BLaER1 treated with 17β-estradiol and CSF1 and Interleukin-3, amounts not matched to agents 10 nM and 100 nM (cell line): ENCODE results near the gene TST.

Source experiments
- H3K27ac ChIP-seq, 11 experiments: shearing (Covaris generic); formaldehyde crosslinking; 2 replicates each; pipeline ENCODE4 v1.8.1; 2022
- H3K27me3 ChIP-seq, 11 experiments: shearing (Covaris generic); formaldehyde crosslinking; 2 replicates each; pipeline ENCODE4 v1.8.1; 2022
- H3K36me3 ChIP-seq, 11 experiments: shearing (Covaris generic); formaldehyde crosslinking; 2 replicates each; pipeline ENCODE4 v1.8.1; 2022
- H3K4me1 ChIP-seq, 10 experiments: shearing (Covaris generic); formaldehyde crosslinking; 2 replicates each; pipeline ENCODE4 v1.8.1; 2022
- H3K4me2 ChIP-seq, 11 experiments: shearing (Covaris generic); formaldehyde crosslinking; 2 replicates each; pipeline ENCODE4 v1.8.1; 2022
- H3K4me3 ChIP-seq, 10 experiments: shearing (Covaris generic); formaldehyde crosslinking; 2 replicates each; pipeline ENCODE4 v1.8.1; 2022
- H3K9ac ChIP-seq, 11 experiments: shearing (Covaris generic); formaldehyde crosslinking; 2 replicates each; pipeline ENCODE4 v1.8.1; 2022
- H3K9me3 ChIP-seq, 11 experiments: shearing (Covaris generic); formaldehyde crosslinking; replicated peaks in 1 of 11; 2 replicates each; pipeline ENCODE4 v1.8.1; 2022
- H4K20me1 ChIP-seq, 11 experiments: shearing (Covaris generic); formaldehyde crosslinking; 2 replicates each; pipeline ENCODE4 v1.8.1; 2022
- Cebpa-rat ChIP-seq, 11 experiments: shearing (Covaris generic); IDR thresholded peaks; 2 replicates each; pipeline ENCODE4 v1.8.1; 2022

The TST gene

DNA sequence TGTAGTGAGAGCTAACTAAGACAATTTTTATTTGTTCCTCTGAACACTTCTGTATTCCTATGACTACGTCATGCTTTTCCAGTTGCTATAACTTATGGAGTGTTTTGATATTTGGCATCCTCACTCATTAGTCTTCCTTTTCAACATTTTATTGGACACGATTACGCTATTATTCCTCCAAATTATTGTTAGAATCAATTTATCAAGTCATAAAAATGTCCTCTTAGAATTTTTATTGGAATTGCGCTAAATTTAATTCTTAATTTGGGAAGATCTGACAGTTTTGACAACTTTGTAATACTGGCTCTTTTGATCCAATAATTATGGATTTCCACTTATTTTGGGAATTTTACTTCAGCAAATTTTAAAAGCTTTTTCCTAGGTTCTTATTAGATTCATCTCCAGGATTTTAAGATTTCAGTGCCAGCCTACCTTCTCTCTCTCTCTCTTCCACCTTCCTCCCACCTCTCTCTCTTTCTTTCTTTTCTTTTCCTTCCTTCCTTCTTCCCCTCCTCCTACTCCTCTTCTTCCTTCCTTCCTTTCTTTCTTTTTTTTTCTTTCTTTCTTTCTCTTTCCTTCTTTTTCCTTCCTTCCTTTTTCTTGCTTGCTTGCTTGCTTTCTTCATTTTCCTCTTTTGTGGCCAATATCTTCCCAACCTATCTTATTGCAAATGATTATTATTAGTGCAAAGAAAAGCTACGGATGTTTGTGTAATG, 50.8 kb downstream of the TST start:
- H3K4me3 ChIP-seq: no peak overlapping the region
- no peak for TF ChIP-seq Cebpa-rat (IDR thresholded peaks at IDR 0.05)
- H3K9ac ChIP-seq: no peak overlapping the region
- H3K4me2 ChIP-seq: no peak overlapping the region
- H3K27me3 ChIP-seq: no peaks in the 10 kb centered on the region
- no peaks in the 10 kb centered on the region for H4K20me1 ChIP-seq
- no peaks in the 10 kb centered on the region for H3K9me3 ChIP-seq
- H3K36me3 ChIP-seq: no peaks in the 10 kb centered on the region
- peaks cover 0 to 33% (median 0%) of the 10 kb centered on the region in 10 experiments; a peak in 6 of 20 replicates for H3K4me1 ChIP-seq
- H3K27ac ChIP-seq: no peak overlapping the region

DNA sequence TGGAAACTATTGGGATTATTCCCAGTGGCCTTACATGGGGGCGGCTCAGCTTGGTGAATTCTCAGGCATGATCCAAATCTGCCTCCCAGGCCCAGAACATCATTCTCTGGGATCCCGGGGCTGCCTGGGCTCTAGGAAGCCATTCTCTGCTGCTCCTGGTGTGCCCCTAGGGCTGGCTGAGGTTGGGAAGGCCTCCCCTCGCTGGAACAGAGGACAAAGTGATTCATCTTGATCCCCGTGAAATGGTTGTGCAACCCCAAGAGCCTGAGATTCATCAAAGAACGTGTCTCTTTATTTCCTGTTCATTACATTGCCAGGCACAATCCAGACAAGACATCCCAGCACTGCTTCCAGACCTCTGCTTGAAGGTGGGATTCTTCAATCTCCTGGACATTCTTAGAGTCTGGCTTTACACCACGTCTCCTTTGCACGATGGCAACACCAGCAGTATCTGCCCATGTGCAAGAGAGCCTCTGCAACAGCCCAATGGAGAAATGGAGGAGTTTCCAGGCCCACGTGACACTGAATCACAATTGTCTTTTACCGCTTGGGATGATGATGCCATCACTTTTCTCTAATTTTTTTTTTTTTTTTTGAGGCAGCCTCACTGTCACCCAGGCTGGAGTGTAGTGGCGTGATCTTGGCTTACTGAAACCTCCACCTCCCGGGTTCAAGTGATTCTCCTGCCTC, 52.3 kb downstream of the TST start:
- peaks cover 0 to 33% (median 0%) of the 10 kb centered on the region in 10 experiments; a peak in 6 of 20 replicates for H3K4me1 ChIP-seq
- H3K9me3 ChIP-seq: no peaks in the 10 kb centered on the region
- no peaks in the 10 kb centered on the region for H3K27me3 ChIP-seq
- no peak overlapping the region for H3K9ac ChIP-seq
- H3K27ac ChIP-seq: peak overlapping the region in 1 of 11 experiments; percentile 3; a peak in 1 of 22 replicates
- H3K4me3 ChIP-seq: no peak overlapping the region
- no peaks in the 10 kb centered on the region for H3K36me3 ChIP-seq
- peak overlapping the region in 3 of 11 experiments; percentile 14 to 49 (median 33); a peak in 4 of 22 replicates for H3K4me2 ChIP-seq
- no peaks in the 10 kb centered on the region for H4K20me1 ChIP-seq
- no peak for TF ChIP-seq Cebpa-rat (IDR thresholded peaks at IDR 0.05)

DNA sequence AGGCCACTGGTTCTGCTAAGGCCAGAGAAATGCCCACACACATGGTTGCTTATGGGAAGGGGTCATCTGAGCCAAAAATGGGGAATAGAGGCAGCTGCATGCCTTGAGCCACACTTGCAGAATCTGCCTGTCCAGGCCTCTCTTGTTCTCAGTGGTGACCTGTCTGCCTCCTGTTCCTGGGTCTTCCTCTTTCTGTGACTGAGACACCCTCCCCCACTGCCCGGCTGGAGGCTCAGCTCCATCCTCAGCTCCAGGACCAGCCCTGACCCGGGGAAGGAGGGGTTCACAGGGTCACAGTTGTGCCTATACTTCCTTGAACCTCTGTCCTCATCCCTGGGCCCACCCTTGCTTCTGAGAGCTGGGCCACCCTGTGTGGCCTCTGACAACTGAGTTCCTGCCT, 53.6 kb downstream of the TST start:
- H3K9ac ChIP-seq: no peak overlapping the region
- no peaks in the 10 kb centered on the region for H3K9me3 ChIP-seq
- no peak for TF ChIP-seq Cebpa-rat (IDR thresholded peaks at IDR 0.05)
- no peaks in the 10 kb centered on the region for H3K36me3 ChIP-seq
- peaks cover 0 to 33% (median 0%) of the 10 kb centered on the region in 10 experiments; a peak in 6 of 20 replicates for H3K4me1 ChIP-seq
- no peaks in the 10 kb centered on the region for H3K27me3 ChIP-seq
- peak overlapping the region in 1 of 11 experiments; percentile 12; a peak in 1 of 22 replicates for H3K4me2 ChIP-seq
- no peak overlapping the region for H3K4me3 ChIP-seq
- H4K20me1 ChIP-seq: no peaks in the 10 kb centered on the region
- H3K27ac ChIP-seq: no peak overlapping the region

DNA sequence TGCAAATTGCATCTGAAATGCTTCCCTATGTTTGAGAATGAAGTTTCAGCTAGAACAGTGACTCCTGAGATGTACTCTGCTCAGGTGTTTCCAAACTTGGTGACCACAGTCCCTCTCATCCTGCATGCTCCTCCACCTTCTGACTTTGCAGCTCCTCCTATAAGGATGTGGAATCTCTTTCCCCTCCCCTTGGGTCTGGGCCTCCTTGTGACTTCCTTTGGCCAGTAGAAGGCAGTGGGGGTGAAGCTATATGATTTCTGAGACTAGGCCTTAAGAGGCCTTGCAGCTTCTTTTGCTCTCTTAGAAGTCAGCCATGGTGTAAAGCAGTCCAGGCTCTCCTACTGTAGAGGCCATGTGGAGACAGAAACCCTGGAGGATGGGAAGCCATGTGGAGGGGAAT, 55.1 kb downstream of the TST start:
- H3K9ac ChIP-seq: no peak overlapping the region
- no peaks in the 10 kb centered on the region for H3K9me3 ChIP-seq
- no peak for TF ChIP-seq Cebpa-rat (IDR thresholded peaks at IDR 0.05)
- no peak overlapping the region for H3K4me3 ChIP-seq
- no peak overlapping the region for H3K27ac ChIP-seq
- no peaks in the 10 kb centered on the region for H4K20me1 ChIP-seq
- peaks cover 0 to 21% (median 0%) of the 10 kb centered on the region in 10 experiments; a peak in 6 of 20 replicates for H3K4me1 ChIP-seq
- H3K4me2 ChIP-seq: peak overlapping the region in 1 of 11 experiments; percentile 30; a peak in 1 of 22 replicates
- no peaks in the 10 kb centered on the region for H3K36me3 ChIP-seq
- H3K27me3 ChIP-seq: no peaks in the 10 kb centered on the region

DNA sequence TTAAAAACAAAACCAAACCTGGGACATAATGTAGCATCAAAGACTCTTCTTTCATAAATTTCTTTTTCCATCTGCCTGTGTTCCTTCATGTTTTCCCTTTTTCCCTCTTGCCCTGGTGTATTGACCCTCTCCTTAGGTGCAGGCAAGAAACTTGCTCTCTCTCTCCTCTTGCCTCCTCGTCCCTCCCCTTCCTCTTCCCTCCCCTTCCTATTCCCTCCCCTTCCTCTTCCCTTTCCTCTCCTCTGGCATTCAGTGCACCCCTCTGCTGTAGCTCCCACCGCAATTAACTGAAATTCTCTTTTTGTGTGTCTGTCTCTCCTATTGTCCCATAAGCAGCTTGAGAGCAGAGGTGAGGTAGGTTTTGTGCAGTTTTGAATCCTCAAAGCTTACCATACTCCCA, 55.9 kb downstream of the TST start:
- H4K20me1 ChIP-seq: no peaks in the 10 kb centered on the region
- H3K27me3 ChIP-seq: no peaks in the 10 kb centered on the region
- no peak overlapping the region for H3K9ac ChIP-seq
- peaks cover 0 to 20% (median 0%) of the 10 kb centered on the region in 10 experiments; a peak in 6 of 20 replicates for H3K4me1 ChIP-seq
- peaks cover 0 to 8% (median 0%) of the 10 kb centered on the region in 11 experiments; a peak in 1 of 22 replicates for H3K9me3 ChIP-seq
- no peak overlapping the region for H3K4me3 ChIP-seq
- no peaks in the 10 kb centered on the region for H3K36me3 ChIP-seq
- no peak for TF ChIP-seq Cebpa-rat (IDR thresholded peaks at IDR 0.05)
- no peak overlapping the region for H3K27ac ChIP-seq
- H3K4me2 ChIP-seq: no peak overlapping the region

DNA sequence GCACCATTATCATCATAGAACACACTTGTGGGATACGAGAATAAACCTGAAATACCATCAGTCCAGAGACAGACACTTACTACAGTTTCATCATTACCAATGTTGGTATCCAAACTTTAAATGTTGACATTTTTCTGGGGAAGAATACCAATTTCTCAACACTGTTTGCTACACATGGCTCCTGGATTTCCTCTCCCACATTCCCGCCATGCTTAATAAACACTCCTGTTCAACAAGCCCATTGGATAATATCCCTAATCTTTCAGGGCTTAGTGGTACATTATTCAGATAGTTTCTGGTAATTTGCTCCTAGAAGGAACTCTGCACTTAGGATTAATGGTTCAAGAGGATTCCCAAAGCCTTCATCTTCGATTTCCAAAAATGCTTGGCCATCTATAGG, 57.6 kb downstream of the TST start:
- no peaks in the 10 kb centered on the region for H3K36me3 ChIP-seq
- H3K4me2 ChIP-seq: no peak overlapping the region
- peaks cover 0 to 10% (median 0%) of the 10 kb centered on the region in 10 experiments; a peak in 6 of 20 replicates for H3K4me1 ChIP-seq
- H3K27me3 ChIP-seq: no peaks in the 10 kb centered on the region
- peaks cover 0 to 17% (median 4%) of the 10 kb centered on the region in 11 experiments; a peak in 6 of 22 replicates for H3K9me3 ChIP-seq
- H3K4me3 ChIP-seq: no peak overlapping the region
- no peak overlapping the region for H3K9ac ChIP-seq
- no peaks in the 10 kb centered on the region for H4K20me1 ChIP-seq
- no peak overlapping the region for H3K27ac ChIP-seq
- TF ChIP-seq Cebpa-rat (IDR thresholded peaks at IDR 0.05): no peak
